Stimulated activated CD4-positive, alpha-beta T cell treated with anti-CD3 and anti-CD28 coated beads, Interleukin-4, amount 100 ng/mL, for 48 hours (primary cell): ENCODE data around the gene NPHP4.

ENCODE experiments used
- DNase-seq, 2 donors: peaks; one replicate each; pipeline ENCODE4 v3.0.0-alpha.2; 2020; ENCODE audit warnings: low read depth in 2 of 2

NPHP4 gene

GRCh38 chr1:5971471-5972197 lies 20.6 kb downstream of the NPHP4 start:
- DNase-seq: no peak

DNA sequence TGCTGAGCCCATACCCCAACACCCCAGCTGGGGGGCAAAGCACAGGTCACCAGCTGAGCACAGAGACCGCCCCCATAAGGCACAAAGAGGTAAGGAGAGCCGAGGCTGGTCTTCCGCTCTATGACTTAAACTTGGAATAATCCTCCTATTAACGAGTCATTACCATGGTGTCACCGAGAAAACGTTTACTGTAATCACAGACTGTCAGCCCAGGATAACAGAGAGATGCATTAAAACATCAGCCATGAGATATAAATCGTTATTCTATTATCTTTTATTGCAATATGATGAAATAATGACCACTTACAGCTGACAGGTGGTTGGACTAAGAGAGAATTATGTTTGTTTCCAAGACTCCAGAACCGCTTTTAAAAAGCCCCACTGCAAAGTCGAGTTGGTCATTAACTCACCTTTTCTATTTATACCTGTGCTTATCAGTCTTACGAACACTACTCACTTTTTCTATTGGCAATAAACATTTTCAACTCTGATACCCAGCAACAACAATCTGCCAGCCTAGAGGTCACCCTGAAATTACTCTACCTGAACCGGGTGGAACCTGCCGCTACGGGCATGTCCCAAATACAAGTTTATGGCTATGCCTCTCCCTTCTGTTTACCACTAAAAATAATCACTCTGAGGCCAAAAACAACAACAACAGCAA lies 21.5 kb downstream of the NPHP4 start:
- no peak for DNase-seq

DNA sequence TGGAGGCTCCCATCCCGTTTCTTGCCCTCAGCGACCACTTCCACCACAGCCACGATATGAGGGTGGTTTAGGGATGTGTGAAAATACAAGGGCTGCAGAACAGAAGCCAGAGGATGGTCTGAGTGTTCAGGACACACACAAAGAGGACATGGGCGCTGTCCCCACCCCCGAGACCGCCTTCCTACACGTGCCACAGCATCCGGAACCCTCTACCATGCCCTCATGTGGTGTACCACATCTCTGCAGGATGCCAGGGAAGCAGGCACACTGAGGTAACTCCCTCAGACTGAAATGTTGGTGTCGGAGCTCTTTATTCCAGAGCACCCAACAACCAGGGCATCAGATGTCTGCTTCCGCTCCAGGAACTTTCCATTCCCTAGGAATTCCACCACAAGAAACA lies 23.1 kb downstream of the NPHP4 start:
- no peak for DNase-seq

DNA sequence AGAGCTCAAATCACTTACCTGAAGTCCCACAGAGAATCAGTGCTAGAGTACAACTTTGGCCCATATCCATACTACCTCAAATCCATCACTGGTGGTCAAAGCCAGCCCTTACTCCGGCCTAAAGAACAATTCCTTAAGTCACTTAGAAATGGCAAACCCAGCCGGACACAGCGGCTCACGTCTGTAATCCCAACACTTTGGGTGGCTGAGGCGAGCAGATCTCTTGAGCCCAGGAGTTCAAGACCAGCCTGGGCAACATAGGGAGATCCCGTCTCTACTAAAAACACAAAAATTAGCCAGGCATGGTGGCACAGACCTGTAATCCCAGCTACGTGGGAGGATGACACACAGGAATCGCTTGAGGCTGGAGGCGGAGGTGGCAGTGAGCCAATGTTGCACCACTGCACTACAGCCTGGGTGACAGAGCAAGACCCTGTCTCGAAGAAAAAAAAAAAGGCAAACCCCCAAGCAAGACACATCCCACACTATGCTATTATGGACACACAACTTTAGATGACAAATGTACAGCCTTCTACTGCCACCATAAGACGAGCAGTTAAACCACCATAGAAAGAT lies 24.0 kb downstream of the NPHP4 start:
- DNase-seq: no peak

GRCh38 chr1:5967351-5968160 lies 24.7 kb downstream of the NPHP4 start:
- DNase-seq: no peak

DNA sequence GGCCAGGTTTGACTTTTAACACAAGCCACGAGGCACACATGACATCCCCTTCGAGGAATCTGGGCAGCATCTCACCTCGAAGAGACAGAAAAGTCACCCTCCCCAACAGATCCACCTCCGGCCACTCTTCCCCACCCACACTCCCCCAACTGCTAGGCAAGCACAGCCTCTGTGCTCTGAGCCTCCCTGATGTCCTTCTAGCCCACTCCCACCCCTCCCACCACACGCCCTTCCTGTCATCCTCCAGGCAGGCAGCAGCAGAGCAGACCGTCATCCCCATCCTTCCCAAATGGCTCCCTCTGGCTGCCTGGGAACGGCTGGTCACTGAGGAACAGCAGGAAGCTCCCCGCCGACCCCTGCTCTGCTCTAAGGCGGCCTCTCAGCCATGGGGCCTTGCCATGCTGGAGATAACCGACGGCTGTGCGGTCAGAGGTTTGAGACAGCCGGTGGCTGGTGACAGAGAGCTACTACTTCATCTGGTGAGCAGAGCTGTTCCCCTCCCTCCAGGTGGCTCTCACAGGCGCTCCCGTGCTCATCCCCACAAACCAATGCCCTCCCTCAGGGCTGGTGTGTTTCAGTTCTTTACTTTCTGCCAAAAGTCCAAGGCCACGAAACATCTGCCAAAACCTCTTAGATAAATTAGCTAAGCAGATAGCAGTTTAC lies 25.6 kb downstream of the NPHP4 start:
- no peak for DNase-seq

DNA sequence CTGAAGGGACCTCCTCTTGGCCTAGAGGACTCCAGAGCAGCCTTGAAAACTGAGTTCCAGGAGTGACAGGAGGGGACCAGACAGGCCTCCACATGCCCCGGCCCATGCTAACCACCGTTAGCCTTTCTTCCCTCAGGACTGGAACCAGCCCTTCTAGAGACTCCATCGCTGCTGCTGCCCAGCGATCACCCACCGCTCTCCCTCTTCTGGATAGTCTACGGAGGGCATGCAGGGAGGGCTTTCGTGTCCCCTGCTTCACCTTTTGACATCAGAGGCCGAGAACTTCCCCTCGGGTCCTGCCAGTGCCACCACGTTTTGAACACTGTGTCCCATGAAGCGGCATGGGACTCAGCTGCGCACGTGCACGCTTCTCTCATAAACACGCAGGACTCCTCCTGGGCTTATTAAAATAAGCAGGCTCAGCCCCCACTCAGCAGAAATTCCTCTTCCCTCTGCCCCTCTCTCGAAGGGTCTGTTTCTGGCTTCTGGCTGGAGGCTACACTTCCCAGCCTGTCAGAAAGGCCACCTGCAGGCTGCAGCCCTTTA lies 26.6 kb downstream of the NPHP4 start:
- no peak for DNase-seq

DNA sequence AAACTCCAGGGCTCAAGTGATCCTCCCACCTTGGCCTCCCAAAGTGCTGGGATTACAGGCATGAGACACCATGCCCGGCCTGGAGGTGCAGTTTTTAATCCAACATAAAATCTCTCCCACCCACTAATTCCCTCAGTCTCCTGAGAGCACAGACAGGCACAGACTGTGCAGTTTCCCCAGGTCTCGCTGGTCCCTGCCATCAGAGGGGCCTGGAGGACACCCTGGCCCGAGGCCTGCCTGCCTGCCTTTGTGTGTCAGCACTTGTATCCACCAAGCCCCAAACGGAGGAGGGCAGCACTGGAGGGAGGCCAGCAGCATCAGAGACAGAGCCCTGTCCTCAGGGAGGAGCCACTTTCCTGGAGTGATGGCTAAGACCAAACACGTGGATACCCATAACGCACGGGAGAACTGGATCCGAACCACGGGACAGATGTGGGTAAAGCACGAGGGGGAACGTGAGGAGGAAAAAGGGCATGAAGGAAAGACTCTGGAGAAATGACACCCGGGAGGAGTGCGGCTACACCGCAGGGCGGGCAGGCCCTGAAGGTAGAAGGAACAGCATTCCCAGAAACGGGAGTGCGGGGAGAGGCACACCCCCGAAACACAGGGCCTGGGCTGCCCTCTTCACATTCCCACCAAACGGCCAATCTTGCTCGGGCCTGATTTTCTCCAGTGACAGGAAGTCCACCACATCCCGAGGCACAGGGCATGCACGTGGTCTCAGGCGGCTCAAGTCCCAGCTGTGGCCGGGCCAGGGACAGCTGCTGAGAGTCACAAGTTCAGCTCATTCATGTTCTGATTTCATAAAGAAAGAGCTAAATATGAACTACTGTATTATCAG lies 29.7 kb downstream of the NPHP4 start:
- no peak for DNase-seq

DNA sequence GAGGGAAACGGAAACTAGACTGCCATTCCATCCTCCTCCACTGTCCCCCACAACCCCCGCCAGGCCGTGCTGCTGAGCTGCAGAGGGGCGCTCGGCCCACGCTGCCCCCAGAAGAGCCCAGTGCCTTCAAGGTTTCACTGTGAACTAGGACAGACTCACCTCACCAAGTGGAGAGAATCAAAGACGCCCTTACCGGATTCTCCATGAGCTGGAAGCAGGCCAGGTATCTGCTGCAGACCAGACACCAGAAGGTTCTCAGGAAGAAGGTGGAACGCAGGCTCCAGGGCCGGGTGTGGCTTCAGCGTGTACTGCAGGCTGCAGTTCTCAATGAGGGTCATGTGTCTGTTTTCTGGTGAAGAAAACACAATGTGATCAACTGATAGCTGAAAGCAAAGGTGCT lies 30.6 kb downstream of the NPHP4 start:
- no peak for DNase-seq

GRCh38 chr1:5960336-5960735 lies 31.9 kb downstream of the NPHP4 start:
- no peak for DNase-seq

- DNase-seq: no peak
Measured at GRCh38 chr1:5959667-5960230, 32.5 kb downstream of the NPHP4 start.

DNA sequence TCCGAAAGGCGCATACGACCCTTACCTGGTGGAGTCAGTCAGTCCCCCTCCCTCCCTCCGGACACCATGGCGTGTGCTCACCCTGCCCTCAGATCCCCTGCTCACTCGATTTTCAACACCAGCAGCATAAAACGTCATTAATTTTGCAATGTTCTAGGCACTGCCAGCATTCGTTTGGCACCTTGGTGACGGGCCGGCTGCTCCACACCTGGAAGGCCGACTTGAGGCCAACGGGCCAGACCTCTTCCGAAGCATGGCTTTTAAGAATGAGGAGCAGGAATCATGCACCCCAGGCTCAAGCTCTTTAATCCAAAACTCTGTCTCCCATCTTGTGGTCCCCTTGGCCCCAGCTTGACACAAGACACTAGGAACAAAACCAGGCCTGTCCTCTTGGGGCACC lies 33.1 kb downstream of the NPHP4 start:
- no peak for DNase-seq

GRCh38 chr1:5956022-5956830 lies 36.0 kb downstream of the NPHP4 start:
- no peak for DNase-seq

GRCh38 chr1:5955479-5955977 lies 36.7 kb downstream of the NPHP4 start:
- no peak for DNase-seq

DNA sequence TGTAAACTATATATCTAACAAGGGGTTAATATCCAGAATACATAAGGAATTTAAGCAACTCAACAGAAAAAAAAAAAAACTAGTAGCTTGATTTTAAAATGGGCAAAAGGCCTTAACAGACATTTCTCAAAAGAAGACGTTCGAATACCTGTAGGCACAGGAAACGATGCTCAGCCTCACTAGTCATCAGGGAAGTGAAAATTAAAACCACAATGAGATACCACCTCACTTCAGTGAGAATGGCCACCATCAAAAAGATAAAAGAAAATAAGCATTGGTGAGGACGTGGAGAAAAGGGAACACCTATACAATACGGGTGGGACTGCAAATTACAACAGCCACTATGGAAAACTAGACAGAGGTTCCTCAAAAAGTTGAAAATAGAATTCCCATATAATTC lies 37.3 kb downstream of the NPHP4 start:
- DNase-seq: no peak

GRCh38 chr1:5953386-5953785 lies 38.8 kb downstream of the NPHP4 start:
- no peak for DNase-seq

DNA sequence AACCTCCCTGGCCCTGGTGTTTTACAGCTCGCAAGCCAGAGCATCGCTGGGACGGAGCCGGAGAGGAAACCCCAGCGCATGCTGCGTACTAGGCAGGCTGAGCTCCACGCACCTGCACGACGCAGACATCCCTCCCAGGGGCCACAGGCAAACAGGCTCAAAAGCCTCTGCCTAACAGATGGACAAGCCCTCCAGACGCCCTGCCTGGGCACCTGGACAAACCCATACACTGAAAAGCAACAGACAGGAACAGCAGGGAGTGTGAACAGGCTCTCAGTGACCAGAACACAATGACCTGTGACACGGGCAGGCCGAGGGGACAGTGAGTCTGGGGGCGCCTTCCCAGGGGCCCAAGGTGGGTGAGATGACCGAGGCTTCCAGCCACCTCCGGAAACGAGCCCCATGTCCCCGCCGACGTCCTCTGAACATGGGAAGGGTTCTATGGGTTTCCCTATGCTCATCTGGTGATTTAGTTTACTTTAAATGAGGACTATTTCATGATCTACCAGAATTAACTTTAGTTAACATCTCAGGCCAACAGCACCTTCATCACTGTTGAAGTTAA lies 40.3 kb downstream of the NPHP4 start:
- no peak for DNase-seq

- DNase-seq: no peak
Measured at GRCh38 chr1:5950994-5951785, 41.0 kb downstream of the NPHP4 start.
